ENCODE results near the gene GNG13.

DNA sequence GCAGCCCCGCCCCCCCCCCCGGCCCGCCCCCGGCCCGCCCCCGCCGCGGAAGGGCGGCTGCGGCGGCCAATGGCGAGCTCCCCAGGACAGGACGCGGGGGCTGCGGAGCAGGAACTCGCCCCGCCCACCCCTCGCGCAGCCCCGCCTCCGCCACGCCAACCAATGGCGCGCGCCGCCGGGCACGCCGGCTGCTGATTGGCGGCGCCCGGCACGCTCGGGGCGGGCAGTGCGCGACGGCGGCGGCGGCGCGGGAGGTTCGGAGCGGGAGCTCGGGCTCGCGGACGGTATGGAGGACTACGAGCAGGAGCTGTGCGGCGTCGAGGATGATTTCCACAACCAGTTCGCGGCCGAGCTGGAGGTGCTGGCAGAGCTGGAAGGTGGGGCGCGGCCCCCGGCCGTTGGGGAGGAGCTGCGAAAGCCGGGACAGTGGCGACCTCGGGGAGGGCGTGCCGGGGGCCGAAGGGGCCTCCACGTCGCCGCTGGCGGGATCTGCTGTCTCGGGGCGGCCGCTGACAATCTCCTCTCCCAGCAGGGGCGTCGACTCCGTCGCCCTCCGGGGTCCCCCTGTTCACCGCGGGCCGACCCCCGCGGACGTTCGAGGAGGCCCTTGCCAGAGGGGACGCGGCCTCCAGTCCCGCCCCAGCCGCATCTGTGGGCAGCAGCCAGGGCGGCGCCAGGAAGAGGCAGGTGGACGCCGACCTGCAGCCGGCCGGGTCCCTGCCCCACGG lies 12.0 kb downstream of the GNG13 start, which contains the start of gene CHTF18:
- TF ChIP-seq CTCF (IDR thresholded peaks at IDR 0.05; ENCODE audit: insufficient read depth, low read length, poor library complexity, severe bottlenecking) = no peak
- no peak for TF ChIP-seq EZH2phosphoT487 (conservative IDR thresholded peaks at IDR 0.05; ENCODE audit: low read length)
